GM12878 (cell line): ENCODE measurements around the gene DNAJC11.

Experiments used
- HDGF ChIP-seq: fragments of 450-650 bp; IDR thresholded peaks from 2 replicates; pipeline ENCODE4 v1.6.1; 2016; ENCODE audit warnings: antibody characterized with exemption
- POLR2AphosphoS2 ChIP-seq: IDR thresholded peaks from 2 replicates; pipeline ENCODE4 v1.6.1; 2011; ENCODE audit warnings: low read depth, mild to moderate bottlenecking, low read length, improper control_type of control experiment, moderate library complexity

GRCh38 chr1:6723621-6724428 lies 22.2 kb upstream of the DNAJC11 start:
- TF ChIP-seq POLR2AphosphoS2, result no peak
- TF ChIP-seq HDGF, result no peak
